Kidney (tissue), 14 donors: ENCODE measurements around the gene GREB1. TPM values are rescaled to one million over a fixed set of nuclear protein-coding genes. Genes with fewer than 3 reads are reported as not detected.

ENCODE experiments used
- DNase-seq, 5 donors: peaks; one replicate each; pipeline ENCODE4 v3.0.0-alpha.2; 2013 to 2020
- FAIRE-seq: peaks from 2 replicates; lab custom pipeline; 2012; peaks lifted over from hg19 to GRCh38; lab: Jason Lieb, UNC
- H3K27ac ChIP-seq, 2 donors: one replicate each; pipeline ENCODE4 v1.7.0; 2013; ENCODE audit warnings: low read depth in 2 of 2, low read length in 2 of 2, inconsistent platforms in 1 of 2
- H3K27me3 ChIP-seq: one replicate; pipeline ENCODE4 v1.7.1; 2013; ENCODE audit warnings: low read length, inconsistent platforms; ENCODE audit not compliant: control insufficient read depth, insufficient read depth
- H3K36me3 ChIP-seq, 3 donors: one replicate each; pipeline versions ENCODE4 v1.7.0 to v1.7.1; 2013; ENCODE audit warnings: low read length in 3 of 3, control low read depth in 1 of 3, inconsistent platforms in 1 of 3; ENCODE audit not compliant: insufficient read depth in 3 of 3, control insufficient read depth in 2 of 3
- H3K4me1 ChIP-seq, 3 donors: one replicate each; pipeline versions ENCODE4 v1.7.0 to v1.7.1; 2013; ENCODE audit warnings: low read length in 3 of 3, inconsistent platforms in 1 of 3, low read depth in 1 of 3; ENCODE audit not compliant: control insufficient read depth in 2 of 3, insufficient read depth in 2 of 3
- H3K4me3 ChIP-seq, 3 donors: one replicate each; pipeline versions ENCODE4 v1.7.0 to v1.8.1; 2013; ENCODE audit warnings: low read length in 3 of 3, control low read depth in 1 of 3, inconsistent platforms in 1 of 3
- H3K9ac ChIP-seq, 3 donors: one replicate each; pipeline versions ENCODE4 v1.7.0 to v1.7.1; 2013; ENCODE audit warnings: low read length in 3 of 3, control low read depth in 1 of 3, inconsistent platforms in 1 of 3
- H3K9me3 ChIP-seq, 3 donors: one replicate each; pipeline versions ENCODE4 v1.7.0 to v1.7.1; 2013; ENCODE audit warnings: low read length in 3 of 3, control low read depth in 1 of 3, inconsistent platforms in 1 of 3; ENCODE audit not compliant: control insufficient read depth in 2 of 3, insufficient read depth in 1 of 3
- CTCF ChIP-seq: IDR thresholded peaks from 3 replicates; pipeline ENCODE4 v1.5.1; 2012; ENCODE audit warnings: mild to moderate bottlenecking, moderate library complexity, borderline replicate concordance; ENCODE audit not compliant: insufficient read depth; ENCODE audit errors: extremely low read depth
- intact Hi-C: fragments of 100-400 bp; cut with DNase I; formaldehyde crosslinking; loops from one replicate; pipeline ENCODE4 v1.11.1; 2022
- polyA plus RNA-seq: library from polyadenylated mRNA; stranded (reverse); fragments of 350-450 nt; fragmentation: Illumina TruSeq; extraction: RNeasy Lipid Tissue Mini Kit (QIAGEN cat#74804); gene quantifications from one replicate; pipeline ENCODE4 v1.2.3, GENCODE V29; 2014; ENCODE audit warnings: low read depth, low replicate concordance; ENCODE audit not compliant: insufficient read depth
- total RNA-seq: library from RNA; stranded (reverse); fragmentation: NEBNext Ultra II Directional; extraction: Animal tissue kit (Norgen Biotek cat#: 25700); gene quantifications from one replicate; pipeline ENCODE4 v1.2.1, GENCODE V29; 2021
- donor health status: control.
- donor health status: control.
- donor health status: control.
- donor health status: control.
- donor health status: control.
- donor health status: DM: yes; HTN: yes; CAD: no.
- donor health status: Normal renal cell carcinoma (clear cell type).

Gene GREB1
- total and polyA plus RNA-seq, 2 donors from 2014 or later = 0.98 to 1.8 TPM

DNA sequence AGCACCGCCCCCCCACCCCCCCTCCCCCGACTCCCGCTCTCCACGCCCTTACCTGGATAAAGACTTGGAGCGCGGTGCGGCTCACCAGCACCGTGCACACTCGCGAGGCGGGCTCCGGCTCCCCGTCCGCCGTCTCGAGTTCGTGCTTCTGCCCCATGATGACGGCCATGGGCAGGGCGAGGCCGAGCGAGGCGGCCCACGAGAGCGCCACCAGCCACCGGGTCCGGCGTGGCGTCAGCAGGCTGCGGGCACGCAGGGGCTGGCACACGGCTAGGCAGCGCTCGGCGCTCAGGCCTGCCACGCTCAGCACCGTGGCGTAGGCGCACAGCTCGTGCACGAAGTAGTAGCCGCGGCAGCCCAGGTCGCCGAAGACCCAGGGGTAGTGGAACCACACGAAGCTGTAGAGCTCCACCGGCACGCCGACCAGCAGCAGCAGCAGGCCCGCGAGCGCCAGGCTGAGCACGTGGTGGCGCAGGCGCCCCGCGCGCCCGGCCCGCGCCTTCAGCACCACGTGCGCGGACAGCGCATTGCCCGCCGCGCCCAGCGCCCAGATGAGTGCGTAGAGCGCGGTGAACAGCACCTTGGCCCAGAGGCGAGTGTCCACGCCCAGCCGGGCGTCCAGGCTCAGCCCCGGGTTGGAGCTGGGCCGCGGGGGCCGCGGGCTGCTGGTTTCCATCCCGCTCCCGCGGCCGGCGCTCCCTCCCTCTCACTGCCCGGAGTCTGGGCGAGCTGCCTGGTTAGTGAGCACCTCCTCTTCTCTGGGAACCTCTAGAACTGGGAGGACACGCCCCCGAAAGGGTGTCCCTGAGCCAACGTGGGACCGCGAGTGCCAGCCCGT lies 135.8 kb downstream of the GREB1 start, which contains the start of gene NTSR2:
Gene NTSR2, minus strand, starts transcription at position 742 of the 838 bp plus-strand sequence. Its CDS starts 66 bp downstream, at position 676.
- TF ChIP-seq CTCF = no peak
- no peak within 1 kb of the TSS for H3K9ac ChIP-seq
- H3K9me3 ChIP-seq = no peaks in the 10 kb centered on the region
- intact Hi-C loops = no loop called here
- H3K36me3 ChIP-seq = no peaks in the 10 kb centered on the region
- H3K4me3 ChIP-seq = no peak within 1 kb of the TSS
- no peak within 1 kb of the TSS for H3K27ac ChIP-seq
- peaks cover 0 to 3% (median 0%) of the 10 kb centered on the region in 3 donors for H3K4me1 ChIP-seq
- DNase-seq = peak; percentile 81 to 92 (median 86)
- FAIRE-seq = no peak
- no peaks in the 10 kb centered on the region for H3K27me3 ChIP-seq

GRCh38 chr2:11672407-11672806 lies 138.6 kb downstream of the GREB1 start:
- Histone ChIP-seq H3K9me3 (no peaks in the 10 kb centered on the region), H3K27me3 (no peaks in the 10 kb centered on the region), H3K27ac (no peak overlapping the region), H3K9ac (no peak overlapping the region), H3K36me3 (no peaks in the 10 kb centered on the region), H3K4me3 (no peak overlapping the region), H3K4me1 (peaks cover 0 to 3% (median 0%) of the 10 kb centered on the region in 3 donors)
- FAIRE-seq (no peak), DNase-seq (no peak)
- intact Hi-C loops = no loop called here
- no peak for TF ChIP-seq CTCF

GRCh38 chr2:11674983-11675382 lies 141.1 kb downstream of the GREB1 start:
- Histone ChIP-seq H3K9ac (no peak overlapping the region), H3K27ac (no peak overlapping the region), H3K36me3 (no peaks in the 10 kb centered on the region), H3K4me3 (no peak overlapping the region), H3K4me1 (peaks cover 0 to 3% (median 0%) of the 10 kb centered on the region in 3 donors), H3K27me3 (no peaks in the 10 kb centered on the region), H3K9me3 (no peaks in the 10 kb centered on the region)
- FAIRE-seq (no peak), DNase-seq (no peak)
- intact Hi-C loops = no loop called here
- TF ChIP-seq CTCF = no peak
